CD4-positive, alpha-beta T cell (primary cell): ENCODE results near the gene DMXL2. TPM values are rescaled to one million over a fixed set of nuclear protein-coding genes. Genes with fewer than 3 reads are reported as not detected.

Source experiments
- ATAC-seq: fragments of 200-7000 bp; cut with Tn5 transposase; one replicate; pipeline ENCODE4 v1.10.0; 2022; ENCODE audit warnings: mild to moderate bottlenecking; ENCODE audit not compliant: poor library complexity
- CTCF ChIA-PET: fragments of 350-600 bp; sonication (Branson Sonifier 250); formaldehyde crosslinking; loops from one replicate; lab custom pipeline; 2021; ENCODE audit warnings: antibody characterized with exemption, inconsistent platforms; lab: Charles Lee
- POLR2A ChIA-PET: fragments of 350-600 bp; sonication (Branson Sonifier 250); formaldehyde crosslinking; loops from one replicate; lab custom pipeline; 2021; ENCODE audit warnings: antibody characterized with exemption, inconsistent platforms; lab: Charles Lee
- DNase-seq, 14 experiments: peaks; one replicate each; pipeline ENCODE4 v3.0.0-alpha.2; 2013 to 2020; ENCODE audit warnings: mixed read lengths in 2 of 14
- H3K27ac ChIP-seq, 2 donors: one replicate each; pipeline versions ENCODE4 v1.5.1 to v1.7.0; 2013; ENCODE audit warnings: low read length in 2 of 2, low read depth in 1 of 2, mild to moderate bottlenecking in 1 of 2
- H3K27me3 ChIP-seq, 2 experiments: 1 replicate in 1 of 2; 2 replicates in 1 of 2; pipeline versions ENCODE4 v1.6.1 to v1.7.0; 2013; ENCODE audit warnings: low read length in 2 of 2, control low read depth in 1 of 2, mild to moderate bottlenecking in 1 of 2, moderate library complexity in 1 of 2; ENCODE audit not compliant: insufficient read depth in 2 of 2, control insufficient read depth in 1 of 2
- H3K36me3 ChIP-seq: one replicate; pipeline ENCODE4 v1.6.1; 2013; ENCODE audit warnings: low read length, control low read depth; ENCODE audit not compliant: insufficient read depth
- H3K4me1 ChIP-seq: one replicate; pipeline ENCODE4 v1.6.1; 2013; ENCODE audit warnings: low read length, control low read depth; ENCODE audit not compliant: insufficient read depth
- H3K4me3 ChIP-seq: one replicate; pipeline ENCODE4 v1.5.1; 2013; ENCODE audit warnings: mild to moderate bottlenecking, low read length, moderate library complexity
- H3K9me3 ChIP-seq, 2 experiments: 1 replicate in 1 of 2; 2 replicates in 1 of 2; pipeline versions ENCODE4 v1.6.1 to v1.7.0; 2013; ENCODE audit warnings: low read length in 2 of 2, mild to moderate bottlenecking in 2 of 2, control low read depth in 1 of 2, moderate library complexity in 1 of 2; ENCODE audit not compliant: control insufficient read depth in 1 of 2, insufficient read depth in 1 of 2
- H3K27ac Mint-ChIP-seq: one replicate; pipeline ENCODE4 v1.8.0; 2020; ENCODE audit warnings: mixed read lengths
- H3K27me3 Mint-ChIP-seq: one replicate; pipeline ENCODE4 v1.8.0; 2021; ENCODE audit warnings: mixed read lengths
- H3K36me3 Mint-ChIP-seq: one replicate; pipeline ENCODE4 v1.8.0; 2021; ENCODE audit warnings: low read depth, mixed read lengths
- H3K4me1 Mint-ChIP-seq: one replicate; pipeline ENCODE4 v1.8.0; 2021; ENCODE audit warnings: low read depth, mixed read lengths
- H3K4me3 Mint-ChIP-seq: one replicate; pipeline ENCODE4 v1.8.0; 2020; ENCODE audit warnings: mild to moderate bottlenecking, mixed read lengths
- H3K9me3 Mint-ChIP-seq: one replicate; pipeline ENCODE4 v1.8.0; 2020; ENCODE audit warnings: mixed read lengths
- CTCF ChIP-seq: fragments of 200-600 bp; IDR thresholded peaks from one replicate; pipeline ENCODE4 v1.8.0; 2022; ENCODE audit warnings: antibody characterized with exemption, mild to moderate bottlenecking
- intact Hi-C, 2 experiments: fragments of 100-400 bp; cut with DNase I in 1 of 2; cut with micrococcal nuclease in 1 of 2; formaldehyde crosslinking; loops; one replicate each; pipeline versions ENCODE4 v1.15.1 to v1.9.0; 2023 to 2025; cut with DNase I, micrococcal nuclease
- total RNA-seq, 174 experiments: library from RNA in 2 of 174; stranded (reverse) in 2 of 174; gene quantifications; one replicate each; pipeline ENCODE4 v1.2.3 and lab custom pipeline; 2021 to 2026

Gene DMXL2
- total RNA-seq, 2 experiments from 2014 or later: 4.7 to 5.5 TPM

GRCh38 chr15:51494411-51495314 is 127.9 kb downstream of the DMXL2 start:
- H3K27ac Mint-ChIP-seq: no peak overlapping the region
- CTCF ChIA-PET: no interaction called here
- intact Hi-C loops: loop anchor here in 1 of 2 experiments (5.0 kb wide), 1 partner anchor 58 kb away; no protein-coding TSS in a partner anchor

GRCh38 chr15:51493892-51494291 is 128.7 kb downstream of the DMXL2 start:
- H3K27ac ChIP-seq: no peak overlapping the region
- H3K27me3 ChIP-seq: no peaks in the 10 kb centered on the region
- H3K9me3 ChIP-seq: no peaks in the 10 kb centered on the region
- ChIA-PET CTCF (no interaction called here), POLR2A (no interaction called here)
- no peak overlapping the region for H3K4me3 ChIP-seq
- no peaks in the 10 kb centered on the region for H3K27me3 Mint-ChIP-seq
- H3K4me3 Mint-ChIP-seq: no peak overlapping the region
- ATAC-seq (no peak), DNase-seq (no peak)
- TF ChIP-seq CTCF: no peak
- no peak overlapping the region for H3K27ac Mint-ChIP-seq
- intact Hi-C loops: no loop called here
- no peaks in the 10 kb centered on the region for H3K4me1 ChIP-seq
- no peaks in the 10 kb centered on the region for H3K4me1 Mint-ChIP-seq
- no peaks in the 10 kb centered on the region for H3K36me3 ChIP-seq
- no peaks in the 10 kb centered on the region for H3K9me3 Mint-ChIP-seq
- H3K36me3 Mint-ChIP-seq: peaks cover 13% of the 10 kb centered on the region

More at GRCh38 chr15:51494411-51495314, 127.9 kb downstream of the DMXL2 start:
- Histone ChIP-seq H3K4me3 (no peak overlapping the region), H3K36me3 (no peaks in the 10 kb centered on the region), H3K4me1 (no peaks in the 10 kb centered on the region), H3K27me3 (no peaks in the 10 kb centered on the region), H3K27ac (no peak overlapping the region), H3K9me3 (no peaks in the 10 kb centered on the region)
- H3K27me3 Mint-ChIP-seq: no peaks in the 10 kb centered on the region
- no peak for TF ChIP-seq CTCF
- DNase-seq: no peak
- H3K4me3 Mint-ChIP-seq: no peak overlapping the region
- peaks cover 8% of the 10 kb centered on the region for H3K36me3 Mint-ChIP-seq
- no peak for ATAC-seq
- POLR2A ChIA-PET: no interaction called here
- no peaks in the 10 kb centered on the region for H3K9me3 Mint-ChIP-seq
- no peaks in the 10 kb centered on the region for H3K4me1 Mint-ChIP-seq

- no peak for TF ChIP-seq CTCF
- Mint-ChIP-seq H3K27ac (no peak overlapping the region), H3K4me3 (no peak overlapping the region), H3K36me3 (peaks cover 27% of the 10 kb centered on the region), H3K9me3 (no peaks in the 10 kb centered on the region), H3K4me1 (no peaks in the 10 kb centered on the region), H3K27me3 (no peaks in the 10 kb centered on the region)
- CTCF ChIA-PET: no interaction called here
- no peaks in the 10 kb centered on the region for H3K4me1 ChIP-seq
- no peak for DNase-seq
- H3K4me3 ChIP-seq: no peak overlapping the region
- ATAC-seq: no peak
- H3K36me3 ChIP-seq: no peaks in the 10 kb centered on the region
- H3K27me3 ChIP-seq: no peaks in the 10 kb centered on the region
- intact Hi-C loops: no loop called here
- H3K9me3 ChIP-seq: no peaks in the 10 kb centered on the region
- POLR2A ChIA-PET: no interaction called here
- no peak overlapping the region for H3K27ac ChIP-seq
Measured at GRCh38 chr15:51492528-51492927, 130.0 kb downstream of the DMXL2 start.
